Adrenal gland (tissue), 12 donors: ENCODE results near the gene SERPINA1. TPM values are rescaled to one million over a fixed set of nuclear protein-coding genes. Genes with fewer than 3 reads are reported as not detected.
"Not testable (repeated sequence)": the region's sequence is repeated elsewhere in the genome, so short reads cannot be mapped to it uniquely, and the experiment has no call there.

Experiments
- DNase-seq, 7 donors: peaks; one replicate each; pipeline ENCODE4 v3.0.0-alpha.2; 2019 to 2020
- H3K27ac ChIP-seq, 5 donors: fragments of 200-600 bp; sonication (generic) in 4 of 5; 1 replicate in 3 of 5; 2 replicates in 2 of 5; pipeline versions ENCODE4 v1.5.1 to v1.8.0; 2016 to 2020; ENCODE audit warnings: mild to moderate bottlenecking in 1 of 5
- H3K27me3 ChIP-seq: fragments of 200-600 bp; 2 replicates; pipeline ENCODE4 v1.8.0; 2021
- H3K36me3 ChIP-seq, 2 donors: fragments of 200-600 bp; replicated peaks in 1 of 2; 1 replicate in 1 of 2; 2 replicates in 1 of 2; pipeline versions ENCODE4 v1.5.1 to v1.8.0; 2018 to 2022
- H3K4me1 ChIP-seq, 2 donors: fragments of 200-600 bp; replicated peaks in 1 of 2; 1 replicate in 1 of 2; 2 replicates in 1 of 2; pipeline versions ENCODE4 v1.5.1 to v1.8.0; 2018 to 2021
- H3K4me3 ChIP-seq, 4 donors: fragments of 200-600 bp; sonication (generic) in 3 of 4; one replicate each; pipeline ENCODE4 v1.5.1; 2016 to 2018
- H3K9me3 ChIP-seq, 3 donors: fragments of 200-600 bp; sonication (generic) in 1 of 3; replicated peaks in 1 of 3; 1 replicate in 2 of 3; 2 replicates in 1 of 3; pipeline versions ENCODE4 v1.5.1 to v1.8.0; 2016 to 2021
- CTCF ChIP-seq, 6 experiments: fragments of 450-650 bp in 4 of 6; fragments of 200-600 bp in 2 of 6; sonication (generic) in 1 of 6; IDR thresholded peaks; 1 replicate in 5 of 6; 2 replicates in 1 of 6; pipeline versions ENCODE4 v1.5.1 to v1.8.0; 2016 to 2021; ENCODE audit warnings: antibody characterized with exemption in 6 of 6, mild to moderate bottlenecking in 2 of 6, moderate library complexity in 1 of 6
- POLR2A ChIP-seq, 2 donors: fragments of 450-650 bp; IDR thresholded peaks; one replicate each; pipeline ENCODE4 v1.6.1; 2017; ENCODE audit warnings: antibody characterized with exemption in 2 of 2, mild to moderate bottlenecking in 2 of 2, moderate library complexity in 1 of 2
- WGBS, 4 donors: extraction: QIAGEN DNeasy Blood & Tissue Kit in 2 of 4; methylation state at CpG; one replicate each; pipeline versions ENCODE4 v1.1.5 to v1.1.7; 2013 to 2017; 5-methylcytosine and 5-hydroxymethylcytosine counted together
- intact Hi-C, 2 donors: fragments of 100-400 bp; cut with DNase I; formaldehyde crosslinking; loops; one replicate each; pipeline versions ENCODE4 v1.14.1 to v1.15.0; 2022 to 2023
- polyA plus RNA-seq, 3 donors: library from polyadenylated mRNA; stranded (reverse); fragments of 200-250 nt in 2 of 3; fragments of 350-450 nt in 1 of 3; fragmentation: Illumina TruSeq in 1 of 3; extraction: RNeasy Lipid Tissue Mini Kit (QIAGEN cat#74804) in 1 of 3; gene quantifications; one replicate each; pipeline ENCODE4 v1.2.3, GENCODE V29; 2013 to 2014
- total RNA-seq, 9 donors: library from RNA; depleted of rRNA in 4 of 9; stranded (reverse); fragments of >200 nt in 4 of 9; fragments of 120-200 nt in 1 of 9; fragmentation: NEBNext Ultra II Directional in 1 of 9; extraction: Animal tissue kit (Norgen Biotek cat#: 25700) in 1 of 9; gene quantifications; one replicate each; pipeline versions ENCODE4 v1.1.0 to v1.2.4, GENCODE V29; 2013 to 2023
- donor health status: healthy with polysubstance abuse.
- donor health status: Bipolar disorder and iron deficiency.
- donor health status: DM: yes; HTN: yes; CAD: no.
- donor health status: DM: no; HTN: no; CAD: no.
- donor health status: DM: no; HTN: no; CAD: no.
- donor health status: DM: yes; HTN: yes; CAD: no.

The SERPINA1 gene
- total and polyA plus RNA-seq, 12 donors, result 1.6 to 60.1 (median 13.9) TPM

GRCh38 chr14:94374116-94374515 is 14.3 kb downstream of the SERPINA1 start:
- intact Hi-C loops, result no loop called here
- Histone ChIP-seq H3K27ac (no peak overlapping the region), H3K36me3 (no peaks in the 10 kb centered on the region), H3K4me3 (no peak overlapping the region), H3K27me3 (no peaks in the 10 kb centered on the region), H3K9me3 (no peaks in the 10 kb centered on the region), H3K4me1 (no peaks in the 10 kb centered on the region)
- WGBS, 4 donors, result 83 to 95% (median 90%) methylated on average over 6 of the region's 6 CpGs
- no peak for DNase-seq
- TF ChIP-seq POLR2A (IDR thresholded peaks at IDR 0.05) (no peak), CTCF (IDR thresholded peaks at IDR 0.05) (no peak)

- no peaks in the 10 kb centered on the region for H3K4me1 ChIP-seq
- DNase-seq, result no peak
- H3K27ac ChIP-seq, result no peak overlapping the region
- TF ChIP-seq CTCF (IDR thresholded peaks at IDR 0.05), result no peak
- TF ChIP-seq POLR2A (IDR thresholded peaks at IDR 0.05), result no peak
- H3K27me3 ChIP-seq, result no peaks in the 10 kb centered on the region
- H3K9me3 ChIP-seq, result no peaks in the 10 kb centered on the region
- no peaks in the 10 kb centered on the region for H3K36me3 ChIP-seq
- intact Hi-C loops, result no loop called here
- H3K4me3 ChIP-seq, result no peak overlapping the region
- WGBS, 4 donors, result 80 to 88% (median 81%) methylated on average over 8 of the region's 8 CpGs
Observed at GRCh38 chr14:94373708-94374107, 14.7 kb downstream of the SERPINA1 start.

- Histone ChIP-seq H3K36me3 (no peaks in the 10 kb centered on the region), H3K9me3 (no peaks in the 10 kb centered on the region), H3K27ac (no peak overlapping the region), H3K4me3 (no peak overlapping the region), H3K27me3 (no peaks in the 10 kb centered on the region), H3K4me1 (no peaks in the 10 kb centered on the region)
- TF ChIP-seq CTCF (IDR thresholded peaks at IDR 0.05) (no peak), POLR2A (IDR thresholded peaks at IDR 0.05) (no peak)
- DNase-seq, result no peak
- 79 to 86% (median 82%) methylated on average over 12 to 13 of the region's 13 CpGs for WGBS, 4 donors
- intact Hi-C loops, result no loop called here
Observed at GRCh38 chr14:94372021-94372605, 16.3 kb downstream of the SERPINA1 start.

- no peak overlapping the region for H3K27ac ChIP-seq
- H3K4me1 ChIP-seq, result no peaks in the 10 kb centered on the region
- TF ChIP-seq CTCF (IDR thresholded peaks at IDR 0.05) (no peak), POLR2A (IDR thresholded peaks at IDR 0.05) (no peak)
- DNase-seq, result no peak
- 71 to 90% (median 86%) methylated on average over 3 to 6 of the region's 6 CpGs for WGBS, 4 donors
- intact Hi-C loops, result no loop called here
- H3K36me3 ChIP-seq, result no peaks in the 10 kb centered on the region
- H3K27me3 ChIP-seq, result no peaks in the 10 kb centered on the region
- no peaks in the 10 kb centered on the region for H3K9me3 ChIP-seq
- H3K4me3 ChIP-seq, result no peak overlapping the region
Observed at GRCh38 chr14:94370524-94370910, 17.9 kb downstream of the SERPINA1 start.

GRCh38 chr14:94369766-94370523 is 18.5 kb downstream of the SERPINA1 start:
- H3K4me1 ChIP-seq, H3K27ac ChIP-seq, H3K36me3 ChIP-seq, intact Hi-C loops, H3K27me3 ChIP-seq, DNase-seq, H3K4me3 ChIP-seq, H3K9me3 ChIP-seq: not testable (repeated sequence)
- 76 to 89% (median 81%) methylated on average over 11 to 19 of the region's 22 CpGs for WGBS, 4 donors
